GM12878 (cell line): Measurements from ENCODE around the gene SSH2. TPM values are rescaled to one million over a fixed set of nuclear protein-coding genes. Genes with fewer than 3 reads are reported as not detected.

Experiments
- BHLHE40 ChIP-seq, 2 experiments: fragments of 450-650 bp in 1 of 2; IDR thresholded peaks; 2 replicates each; pipeline ENCODE4 v1.6.1; 2011 to 2017; ENCODE audit warnings: low read depth in 2 of 2, borderline replicate concordance in 1 of 2, improper control_type of control experiment in 1 of 2, low read length in 1 of 2, mild to moderate bottlenecking in 1 of 2
- CBFB ChIP-seq: IDR thresholded peaks from 2 replicates; pipeline ENCODE4 v1.6.1; 2016; ENCODE audit warnings: antibody characterized with exemption, low read depth
- CHD1 ChIP-seq: IDR thresholded peaks from 2 replicates; pipeline ENCODE4 v1.6.1; 2012; ENCODE audit warnings: low read depth, low read length, improper control_type of control experiment
- CHD2 ChIP-seq: IDR thresholded peaks from 2 replicates; pipeline ENCODE4 v1.6.1; 2011; ENCODE audit warnings: low read depth, low read length, improper control_type of control experiment, borderline replicate concordance
- DPF2 ChIP-seq: fragments of 450-650 bp; IDR thresholded peaks from 2 replicates; pipeline ENCODE4 v1.6.1; 2017; ENCODE audit warnings: mild to moderate bottlenecking
- EP300 ChIP-seq, 2 experiments: fragments of 150-350 bp in 1 of 2; IDR thresholded peaks; 2 replicates each; pipeline ENCODE4 v1.6.1; 2011 to 2012; ENCODE audit warnings: low read depth in 2 of 2, low read length in 2 of 2, borderline replicate concordance in 1 of 2, improper control_type of control experiment in 1 of 2, inconsistent platforms in 1 of 2; ENCODE audit not compliant: control insufficient read depth in 1 of 2
- LARP7 ChIP-seq: fragments of 450-650 bp; IDR thresholded peaks from 2 replicates; pipeline ENCODE4 v1.6.1; 2017; ENCODE audit warnings: mild to moderate bottlenecking
- MYC ChIP-seq: IDR thresholded peaks from 2 replicates; pipeline ENCODE4 v1.6.1; 2011; ENCODE audit warnings: mild to moderate bottlenecking, low read length, moderate library complexity, inconsistent platforms; ENCODE audit not compliant: insufficient read depth, insufficient replicate concordance, insufficient read length, severe bottlenecking
- NFYB ChIP-seq: IDR thresholded peaks from 2 replicates; pipeline ENCODE4 v1.6.1; 2011; ENCODE audit warnings: low read depth, mild to moderate bottlenecking, low read length, improper control_type of control experiment, moderate library complexity; ENCODE audit not compliant: insufficient read depth
- NR2C1 ChIP-seq: fragments of 450-650 bp; IDR thresholded peaks from 2 replicates; pipeline ENCODE4 v1.6.1; 2017; ENCODE audit warnings: antibody characterized with exemption, mild to moderate bottlenecking, moderate library complexity
- PML ChIP-seq: IDR thresholded peaks from 2 replicates; pipeline ENCODE4 v1.6.1; 2012; ENCODE audit warnings: low read length, inconsistent platforms
- RELA ChIP-seq: fragments of 450-650 bp; IDR thresholded peaks from 2 replicates; pipeline ENCODE4 v1.8.0; 2014; ENCODE audit warnings: borderline replicate concordance; ENCODE audit not compliant: partially characterized antibody
- SMAD5 ChIP-seq: IDR thresholded peaks from 2 replicates; pipeline ENCODE4 v1.6.1; 2016; ENCODE audit warnings: antibody characterized with exemption, low read depth
- TAF1 ChIP-seq: IDR thresholded peaks from 2 replicates; pipeline ENCODE4 v1.6.1; 2011; ENCODE audit warnings: mild to moderate bottlenecking, low read depth, low read length, borderline replicate concordance
- TCF3 ChIP-seq: IDR thresholded peaks from 2 replicates; pipeline ENCODE4 v1.6.1; 2012; ENCODE audit warnings: low read depth, mild to moderate bottlenecking, low read length, borderline replicate concordance; ENCODE audit not compliant: insufficient read depth
- polyA plus RNA-seq, 11 experiments: library from polyadenylated mRNA; depleted of rRNA in 4 of 11; unstranded in 6 of 11; stranded (reverse) in 5 of 11; fragments of >200 nt; fragmentation: Nextera tagmentation in 4 of 11; fragmentation: Illumina TruSeq in 1 of 11; extraction: Ambion mirVana in 4 of 11; extraction: Trizol in 1 of 11; gene quantifications; 1 replicate in 1 of 11; 2 replicates in 10 of 11; pipeline versions ENCODE4 v1.2.1 to v1.2.3, GENCODE V29; 2011 to 2016; ENCODE audit warnings: inconsistent platforms in 2 of 11, missing spikeins in 2 of 11, low read depth in 1 of 11
- total RNA-seq, 4 experiments: library from RNA; depleted of rRNA in 3 of 4; stranded (reverse); fragments of >200 nt in 3 of 4; fragmentation: Illumina TruSeq in 1 of 4; extraction: Trizol in 1 of 4; gene quantifications; 2 replicates each; pipeline versions ENCODE4 v1.2.1 to v1.2.3, GENCODE V29; 2013 to 2021
- TF ChIP-seq, protein P1 (sequence below): IDR thresholded peaks from 2 replicates; pipeline ENCODE4 v1.6.1; 2011; ENCODE audit warnings: mild to moderate bottlenecking, low read depth, low read length, moderate library complexity; ENCODE audit not compliant: insufficient replicate concordance
- TF ChIP-seq, protein P2 (sequence below): IDR thresholded peaks from 2 replicates; pipeline ENCODE4 v1.6.1; 2011; ENCODE audit warnings: low read depth, mild to moderate bottlenecking, low read length, moderate library complexity, borderline replicate concordance; ENCODE audit errors: extremely low read depth
- TF ChIP-seq, protein P3 (sequence below): fragments of 150-350 bp; IDR thresholded peaks from 2 replicates; pipeline ENCODE4 v1.6.1; 2016; ENCODE audit warnings: low read depth, low read length
- TF ChIP-seq, protein P4 (sequence below): IDR thresholded peaks from 2 replicates; pipeline ENCODE4 v1.6.1; 2012; ENCODE audit warnings: low read depth, low read length, improper control_type of control experiment
- TF ChIP-seq, protein P5 (sequence below): fragments of 450-650 bp; IDR thresholded peaks from 2 replicates; pipeline ENCODE4 v1.6.1; 2018; ENCODE audit warnings: borderline replicate concordance, mild to moderate bottlenecking; ENCODE audit not compliant: partially characterized antibody

Gene SSH2
- total and polyA plus RNA-seq, 10 of the 15 experiments (the other 5 are each of a cell fraction or from before 2014, with no cell fraction given) = 9.3 to 65.9 (median 34.0) TPM

DNA sequence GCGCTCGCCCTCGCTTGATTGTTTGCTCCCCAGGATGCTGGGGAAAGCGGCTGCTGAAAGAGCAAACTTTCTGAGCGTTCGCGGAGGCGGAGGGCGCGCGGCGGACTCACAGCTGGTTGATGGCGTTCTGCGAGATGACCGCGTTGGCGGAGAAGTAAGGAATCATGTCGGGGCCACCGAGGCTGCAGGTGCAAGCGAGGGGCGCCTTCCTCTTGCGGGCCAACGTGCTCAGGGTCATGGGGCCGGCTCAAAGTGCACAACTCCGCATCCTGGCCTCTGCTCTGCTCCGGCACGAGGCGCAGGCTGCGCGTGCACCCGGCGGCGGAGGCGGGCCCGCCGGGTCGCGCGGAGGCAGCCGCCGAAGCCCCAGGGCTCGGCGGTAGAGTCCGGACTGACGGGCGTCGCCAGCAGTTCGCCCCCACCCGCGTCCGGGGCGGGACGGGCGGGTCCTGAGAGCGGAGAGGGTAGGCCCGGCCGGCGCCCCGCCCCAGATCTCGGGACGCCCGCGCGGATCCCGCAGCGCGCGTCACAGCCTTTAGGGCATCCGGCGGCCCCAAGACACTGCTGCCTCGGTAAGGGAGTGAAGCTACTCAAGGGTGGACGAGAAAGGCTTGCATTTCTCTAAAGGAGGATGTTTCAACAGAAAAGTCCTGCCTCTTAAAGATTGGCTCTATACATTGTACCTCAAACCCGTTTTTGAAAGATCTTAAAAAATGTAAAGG, 168.8 kb downstream of the SSH2 start (continued):
- TF ChIP-seq, protein P1, sequence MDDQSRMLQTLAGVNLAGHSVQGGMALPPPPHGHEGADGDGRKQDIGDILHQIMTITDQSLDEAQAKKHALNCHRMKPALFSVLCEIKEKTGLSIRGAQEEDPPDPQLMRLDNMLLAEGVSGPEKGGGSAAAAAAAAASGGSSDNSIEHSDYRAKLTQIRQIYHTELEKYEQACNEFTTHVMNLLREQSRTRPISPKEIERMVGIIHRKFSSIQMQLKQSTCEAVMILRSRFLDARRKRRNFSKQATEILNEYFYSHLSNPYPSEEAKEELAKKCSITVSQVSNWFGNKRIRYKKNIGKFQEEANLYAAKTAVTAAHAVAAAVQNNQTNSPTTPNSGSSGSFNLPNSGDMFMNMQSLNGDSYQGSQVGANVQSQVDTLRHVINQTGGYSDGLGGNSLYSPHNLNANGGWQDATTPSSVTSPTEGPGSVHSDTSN = peak; percentile 42
- TF ChIP-seq PML (peak; percentile 49; the same call in 1 of the 2 replicates), MYC (peak; percentile 94), EP300 (IDR thresholded peaks at IDR 0.05; ENCODE audit: borderline replicate concordance in 1 of 2, control insufficient read depth in 1 of 2, low read depth in 2 of 2, low read length in 2 of 2) (0 out of 4 replicates have a peak, but pooled peaks of 1 of the 2 experiments have one; percentile 4), LARP7 (peak; percentile 98), NFYB (no peak), CBFB (peak; percentile 46; the same call in 1 of the 2 replicates), CHD1 (0 out of 2 replicates have a peak, but pooled peaks have one; percentile 77), TCF3 (peak; percentile 59; the same call in 1 of the 2 replicates), NR2C1 (peak; percentile 48), BHLHE40 (IDR thresholded peaks at IDR 0.05; ENCODE audit: borderline replicate concordance in 1 of 2, low read depth in 2 of 2, low read length in 1 of 2) (peak; percentile 71 to 92; a peak in 3 of 4 replicates), CHD2 (peak; percentile 95), SMAD5 (no peak; the same call in 1 of the 2 replicates), TAF1 (peak; percentile 83), RELA (peak; percentile 42), DPF2 (peak; percentile 79)
- TF ChIP-seq, protein P2, sequence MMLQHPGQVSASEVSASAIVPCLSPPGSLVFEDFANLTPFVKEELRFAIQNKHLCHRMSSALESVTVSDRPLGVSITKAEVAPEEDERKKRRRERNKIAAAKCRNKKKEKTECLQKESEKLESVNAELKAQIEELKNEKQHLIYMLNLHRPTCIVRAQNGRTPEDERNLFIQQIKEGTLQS = no peak
- TF ChIP-seq, protein P3, sequence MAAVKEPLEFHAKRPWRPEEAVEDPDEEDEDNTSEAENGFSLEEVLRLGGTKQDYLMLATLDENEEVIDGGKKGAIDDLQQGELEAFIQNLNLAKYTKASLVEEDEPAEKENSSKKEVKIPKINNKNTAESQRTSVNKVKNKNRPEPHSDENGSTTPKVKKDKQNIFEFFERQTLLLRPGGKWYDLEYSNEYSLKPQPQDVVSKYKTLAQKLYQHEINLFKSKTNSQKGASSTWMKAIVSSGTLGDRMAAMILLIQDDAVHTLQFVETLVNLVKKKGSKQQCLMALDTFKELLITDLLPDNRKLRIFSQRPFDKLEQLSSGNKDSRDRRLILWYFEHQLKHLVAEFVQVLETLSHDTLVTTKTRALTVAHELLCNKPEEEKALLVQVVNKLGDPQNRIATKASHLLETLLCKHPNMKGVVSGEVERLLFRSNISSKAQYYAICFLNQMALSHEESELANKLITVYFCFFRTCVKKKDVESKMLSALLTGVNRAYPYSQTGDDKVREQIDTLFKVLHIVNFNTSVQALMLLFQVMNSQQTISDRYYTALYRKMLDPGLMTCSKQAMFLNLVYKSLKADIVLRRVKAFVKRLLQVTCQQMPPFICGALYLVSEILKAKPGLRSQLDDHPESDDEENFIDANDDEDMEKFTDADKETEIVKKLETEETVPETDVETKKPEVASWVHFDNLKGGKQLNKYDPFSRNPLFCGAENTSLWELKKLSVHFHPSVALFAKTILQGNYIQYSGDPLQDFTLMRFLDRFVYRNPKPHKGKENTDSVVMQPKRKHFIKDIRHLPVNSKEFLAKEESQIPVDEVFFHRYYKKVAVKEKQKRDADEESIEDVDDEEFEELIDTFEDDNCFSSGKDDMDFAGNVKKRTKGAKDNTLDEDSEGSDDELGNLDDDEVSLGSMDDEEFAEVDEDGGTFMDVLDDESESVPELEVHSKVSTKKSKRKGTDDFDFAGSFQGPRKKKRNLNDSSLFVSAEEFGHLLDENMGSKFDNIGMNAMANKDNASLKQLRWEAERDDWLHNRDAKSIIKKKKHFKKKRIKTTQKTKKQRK = no peak
- TF ChIP-seq, protein P4, sequence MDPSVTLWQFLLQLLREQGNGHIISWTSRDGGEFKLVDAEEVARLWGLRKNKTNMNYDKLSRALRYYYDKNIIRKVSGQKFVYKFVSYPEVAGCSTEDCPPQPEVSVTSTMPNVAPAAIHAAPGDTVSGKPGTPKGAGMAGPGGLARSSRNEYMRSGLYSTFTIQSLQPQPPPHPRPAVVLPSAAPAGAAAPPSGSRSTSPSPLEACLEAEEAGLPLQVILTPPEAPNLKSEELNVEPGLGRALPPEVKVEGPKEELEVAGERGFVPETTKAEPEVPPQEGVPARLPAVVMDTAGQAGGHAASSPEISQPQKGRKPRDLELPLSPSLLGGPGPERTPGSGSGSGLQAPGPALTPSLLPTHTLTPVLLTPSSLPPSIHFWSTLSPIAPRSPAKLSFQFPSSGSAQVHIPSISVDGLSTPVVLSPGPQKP = no peak
- TF ChIP-seq, protein P5, sequence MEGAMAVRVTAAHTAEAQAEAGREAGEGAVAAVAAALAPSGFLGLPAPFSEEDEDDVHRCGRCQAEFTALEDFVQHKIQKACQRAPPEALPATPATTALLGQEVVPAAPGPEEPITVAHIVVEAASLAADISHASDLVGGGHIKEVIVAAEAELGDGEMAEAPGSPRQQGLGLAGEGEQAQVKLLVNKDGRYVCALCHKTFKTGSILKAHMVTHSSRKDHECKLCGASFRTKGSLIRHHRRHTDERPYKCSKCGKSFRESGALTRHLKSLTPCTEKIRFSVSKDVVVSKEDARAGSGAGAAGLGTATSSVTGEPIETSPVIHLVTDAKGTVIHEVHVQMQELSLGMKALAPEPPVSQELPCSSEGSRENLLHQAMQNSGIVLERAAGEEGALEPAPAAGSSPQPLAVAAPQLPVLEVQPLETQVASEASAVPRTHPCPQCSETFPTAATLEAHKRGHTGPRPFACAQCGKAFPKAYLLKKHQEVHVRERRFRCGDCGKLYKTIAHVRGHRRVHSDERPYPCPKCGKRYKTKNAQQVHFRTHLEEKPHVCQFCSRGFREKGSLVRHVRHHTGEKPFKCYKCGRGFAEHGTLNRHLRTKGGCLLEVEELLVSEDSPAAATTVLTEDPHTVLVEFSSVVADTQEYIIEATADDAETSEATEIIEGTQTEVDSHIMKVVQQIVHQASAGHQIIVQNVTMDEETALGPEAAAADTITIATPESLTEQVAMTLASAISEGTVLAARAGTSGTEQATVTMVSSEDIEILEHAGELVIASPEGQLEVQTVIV = no peak
